Mucosa of rectum (tissue), 2 donors: ENCODE data around the gene COP1.

Experiments used
- H3K27ac ChIP-seq, 2 donors: one replicate each; pipeline ENCODE4 v1.7.0; 2013; ENCODE audit warnings: inconsistent platforms in 2 of 2, low read depth in 2 of 2, low read length in 2 of 2
- H3K27me3 ChIP-seq, 2 donors: one replicate each; pipeline ENCODE4 v1.7.0; 2013; ENCODE audit warnings: low read length in 2 of 2; ENCODE audit not compliant: control insufficient read depth in 2 of 2, insufficient read depth in 2 of 2
- H3K36me3 ChIP-seq, 2 donors: one replicate each; pipeline ENCODE4 v1.7.0; 2013; ENCODE audit warnings: low read length in 2 of 2; ENCODE audit not compliant: control insufficient read depth in 2 of 2, insufficient read depth in 2 of 2
- H3K4me1 ChIP-seq, 2 donors: one replicate each; pipeline ENCODE4 v1.7.0; 2013; ENCODE audit warnings: low read length in 2 of 2, mild to moderate bottlenecking in 1 of 2; ENCODE audit not compliant: control insufficient read depth in 2 of 2, insufficient read depth in 2 of 2
- H3K4me3 ChIP-seq, 2 donors: one replicate each; pipeline ENCODE4 v1.7.0; 2013; ENCODE audit warnings: low read length in 2 of 2
- H3K9ac ChIP-seq, 2 donors: one replicate each; pipeline ENCODE4 v1.7.0; 2013; ENCODE audit warnings: low read length in 2 of 2, low read depth in 1 of 2, mild to moderate bottlenecking in 1 of 2
- H3K9me3 ChIP-seq, 2 donors: one replicate each; pipeline ENCODE4 v1.7.0; 2013; ENCODE audit warnings: low read length in 2 of 2; ENCODE audit not compliant: control insufficient read depth in 2 of 2
- donor health status: healthy.
- donor health status: Normal muscosa, but diverticular disease.

Gene COP1

GRCh38 chr1:175895966-175896365, 311.1 kb downstream of the COP1 start:
- Histone ChIP-seq H3K9ac (no peak overlapping the region), H3K27me3 (no peaks in the 10 kb centered on the region), H3K4me3 (no peak overlapping the region), H3K36me3 (no peaks in the 10 kb centered on the region), H3K4me1 (no peaks in the 10 kb centered on the region), H3K9me3 (no peaks in the 10 kb centered on the region), H3K27ac (no peak overlapping the region)
